Measurements from ENCODE around the gene RAPGEF4. TPM values are rescaled to one million over a fixed set of nuclear protein-coding genes. Genes with fewer than 3 reads are reported as not detected.

RAPGEF4 gene
- total RNA-seq, 6 donors from 2014 or later, result 8.3 to 35.2 (median 17.4) TPM

- H3K9me3 ChIP-seq, result no peaks in the 10 kb centered on the region
- peaks cover 0 to 5% (median 1%) of the 10 kb centered on the region in 4 donors for H3K4me1 ChIP-seq
- no peak overlapping the region for H3K4me3 ChIP-seq
- no peaks in the 10 kb centered on the region for H3K27me3 ChIP-seq
- ATAC-seq (ENCODE audit: low FRiP score in 2 of 2) (no peak), DNase-seq (no peak)
- H3K27ac ChIP-seq, result no peak overlapping the region
- H3K36me3 ChIP-seq, result peaks cover 0 to 4% (median 0%) of the 10 kb centered on the region in 4 donors
- TF ChIP-seq, protein P1, sequence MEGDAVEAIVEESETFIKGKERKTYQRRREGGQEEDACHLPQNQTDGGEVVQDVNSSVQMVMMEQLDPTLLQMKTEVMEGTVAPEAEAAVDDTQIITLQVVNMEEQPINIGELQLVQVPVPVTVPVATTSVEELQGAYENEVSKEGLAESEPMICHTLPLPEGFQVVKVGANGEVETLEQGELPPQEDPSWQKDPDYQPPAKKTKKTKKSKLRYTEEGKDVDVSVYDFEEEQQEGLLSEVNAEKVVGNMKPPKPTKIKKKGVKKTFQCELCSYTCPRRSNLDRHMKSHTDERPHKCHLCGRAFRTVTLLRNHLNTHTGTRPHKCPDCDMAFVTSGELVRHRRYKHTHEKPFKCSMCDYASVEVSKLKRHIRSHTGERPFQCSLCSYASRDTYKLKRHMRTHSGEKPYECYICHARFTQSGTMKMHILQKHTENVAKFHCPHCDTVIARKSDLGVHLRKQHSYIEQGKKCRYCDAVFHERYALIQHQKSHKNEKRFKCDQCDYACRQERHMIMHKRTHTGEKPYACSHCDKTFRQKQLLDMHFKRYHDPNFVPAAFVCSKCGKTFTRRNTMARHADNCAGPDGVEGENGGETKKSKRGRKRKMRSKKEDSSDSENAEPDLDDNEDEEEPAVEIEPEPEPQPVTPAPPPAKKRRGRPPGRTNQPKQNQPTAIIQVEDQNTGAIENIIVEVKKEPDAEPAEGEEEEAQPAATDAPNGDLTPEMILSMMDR (IDR thresholded peaks at IDR 0.05), result no peak
- TF ChIP-seq POLR2AphosphoS5 (IDR thresholded peaks at IDR 0.05) (no peak), POLR2A (IDR thresholded peaks at IDR 0.05) (no peak), EP300 (IDR thresholded peaks at IDR 0.05) (no peak)
- WGBS, 2 donors, result 56 to 64% methylated on average over 15 of the region's 15 CpGs
Measured at GRCh38 chr2:173002751-173003541, 267.3 kb downstream of the RAPGEF4 start.

GRCh38 chr2:173008786-173009185 is 273.1 kb downstream of the RAPGEF4 start:
- WGBS, 2 donors, result 97% methylated on average over 3 of the region's 3 CpGs
- Histone ChIP-seq H3K36me3 (peaks cover 0 to 4% (median 0%) of the 10 kb centered on the region in 4 donors), H3K27ac (no peak overlapping the region), H3K9me3 (no peaks in the 10 kb centered on the region), H3K27me3 (no peaks in the 10 kb centered on the region), H3K4me1 (no peaks in the 10 kb centered on the region), H3K4me3 (no peak overlapping the region)
- ATAC-seq (ENCODE audit: low FRiP score in 2 of 2), result no peak
- no peak for TF ChIP-seq POLR2AphosphoS5 (IDR thresholded peaks at IDR 0.05)
- no peak for TF ChIP-seq POLR2A (IDR thresholded peaks at IDR 0.05)
- TF ChIP-seq, protein P1 (IDR thresholded peaks at IDR 0.05), result no peak
- no peak for TF ChIP-seq EP300 (IDR thresholded peaks at IDR 0.05)
- DNase-seq, result no peak

- Histone ChIP-seq H3K9me3 (no peaks in the 10 kb centered on the region), H3K36me3 (peaks cover 0 to 8% (median 0%) of the 10 kb centered on the region in 4 donors), H3K4me1 (no peaks in the 10 kb centered on the region), H3K27me3 (no peaks in the 10 kb centered on the region), H3K27ac (no peak overlapping the region), H3K4me3 (no peak overlapping the region)
- no peak for ATAC-seq (ENCODE audit: low FRiP score in 2 of 2)
- no peak for TF ChIP-seq POLR2A (IDR thresholded peaks at IDR 0.05)
- TF ChIP-seq, protein P1 (IDR thresholded peaks at IDR 0.05), result no peak
- TF ChIP-seq POLR2AphosphoS5 (IDR thresholded peaks at IDR 0.05), result no peak
- no peak for TF ChIP-seq EP300 (IDR thresholded peaks at IDR 0.05)
- DNase-seq, result no peak
- 75 to 84% methylated on average over 1 of the region's 1 CpG for WGBS, 2 donors
Measured at GRCh38 chr2:173010233-173010632, 274.6 kb downstream of the RAPGEF4 start.

GRCh38 chr2:173016451-173016850 is 280.8 kb downstream of the RAPGEF4 start:
- no peak overlapping the region for H3K27ac ChIP-seq
- WGBS, 2 donors, result 95 to 97% methylated on average over 2 of the region's 2 CpGs
- no peak overlapping the region for H3K4me3 ChIP-seq
- no peaks in the 10 kb centered on the region for H3K4me1 ChIP-seq
- TF ChIP-seq, protein P1 (IDR thresholded peaks at IDR 0.05), result no peak
- TF ChIP-seq POLR2AphosphoS5 (IDR thresholded peaks at IDR 0.05), result no peak
- TF ChIP-seq EP300 (IDR thresholded peaks at IDR 0.05), result no peak
- no peak for TF ChIP-seq POLR2A (IDR thresholded peaks at IDR 0.05)
- ATAC-seq (ENCODE audit: low FRiP score in 2 of 2), result no peak
- H3K36me3 ChIP-seq, result peaks cover 0 to 14% (median 1%) of the 10 kb centered on the region in 4 donors
- H3K9me3 ChIP-seq, result no peaks in the 10 kb centered on the region
- DNase-seq, result no peak
- H3K27me3 ChIP-seq, result no peaks in the 10 kb centered on the region
